HT-29 (cell line): ENCODE results near the gene ARHGAP42. TPM values are rescaled to one million over a fixed set of nuclear protein-coding genes. Genes with fewer than 3 reads are reported as not detected.
"Not testable (repeated sequence)": the region's sequence is repeated elsewhere in the genome, so short reads cannot be mapped to it uniquely, and the experiment has no call there.

Source experiments
- DNase-seq: peaks from one replicate; pipeline ENCODE4 v3.0.0-alpha.2; 2015; ENCODE audit warnings: low spot score
- total RNA-seq: library from RNA; depleted of rRNA; stranded (reverse); fragments of >200 nt; shearing (Covaris generic); gene quantifications from 2 replicates; pipeline ENCODE4 v1.2.3, GENCODE V29; 2014

The ARHGAP42 gene
- total RNA-seq, 1 experiment from 2014 or later = 4.8 TPM

- no peak for DNase-seq
These were observed 182.2 kb downstream of the ARHGAP42 start for GRCh38 chr11:100869328-100869727.

- DNase-seq = no peak
These were observed 183.1 kb downstream of the ARHGAP42 start for GRCh38 chr11:100870138-100870537.

GRCh38 chr11:100872951-100873740 lies 186.1 kb downstream of the ARHGAP42 start:
- DNase-seq = no peak

- no peak for DNase-seq
These were observed 187.1 kb downstream of the ARHGAP42 start for GRCh38 chr11:100874203-100874602.

- DNase-seq = no peak
These were observed 188.4 kb downstream of the ARHGAP42 start for GRCh38 chr11:100875521-100875869.

- DNase-seq = no peak
These were observed 189.9 kb downstream of the ARHGAP42 start for GRCh38 chr11:100876815-100877520.

GRCh38 chr11:100878474-100878873 lies 191.4 kb downstream of the ARHGAP42 start:
- no peak for DNase-seq

GRCh38 chr11:100882957-100883356 lies 195.9 kb downstream of the ARHGAP42 start:
- DNase-seq = no peak

- DNase-seq = no peak
These were observed 196.7 kb downstream of the ARHGAP42 start for GRCh38 chr11:100883830-100884229.

- DNase-seq = no peak
These were observed 200.6 kb downstream of the ARHGAP42 start for GRCh38 chr11:100887659-100888058.

- DNase-seq = no peak
These were observed 201.7 kb downstream of the ARHGAP42 start for GRCh38 chr11:100888836-100889235.

- DNase-seq = no peak
These were observed 202.7 kb downstream of the ARHGAP42 start for GRCh38 chr11:100889758-100890157.

- no peak for DNase-seq
These were observed 203.7 kb downstream of the ARHGAP42 start for GRCh38 chr11:100890789-100891188.

- no peak for DNase-seq
These were observed 205.8 kb downstream of the ARHGAP42 start for GRCh38 chr11:100892886-100893285.

- DNase-seq = no peak
These were observed 208.4 kb downstream of the ARHGAP42 start for GRCh38 chr11:100895449-100895848.

- not testable (repeated sequence) for DNase-seq
These were observed 208.9 kb downstream of the ARHGAP42 start for GRCh38 chr11:100895976-100896375.

GRCh38 chr11:100901471-100901870 lies 214.4 kb downstream of the ARHGAP42 start:
- DNase-seq = not testable (repeated sequence)

- no peak for DNase-seq
These were observed 215.5 kb downstream of the ARHGAP42 start for GRCh38 chr11:100902454-100903141.

GRCh38 chr11:100903284-100903683 lies 216.2 kb downstream of the ARHGAP42 start:
- no peak for DNase-seq

GRCh38 chr11:100905684-100906083 lies 218.6 kb downstream of the ARHGAP42 start:
- DNase-seq = no peak

GRCh38 chr11:100908746-100909145 lies 221.7 kb downstream of the ARHGAP42 start:
- no peak for DNase-seq

GRCh38 chr11:100910808-100911207 lies 223.7 kb downstream of the ARHGAP42 start:
- DNase-seq = no peak
